ENCODE results near the gene OCEL1.
A peak's percentile ranks its signal among the peaks of the same experiment; 100 is the strongest.
"Not testable (repeated sequence)": the region's sequence is repeated elsewhere in the genome, so short reads cannot be mapped to it uniquely, and the experiment has no call there.

OCEL1 gene

GRCh38 chr19:17226002-17226933 is at the start of gene OCEL1:
Gene OCEL1, plus strand, starts transcription at chr19:17226226. Its CDS starts 22 bp downstream, at chr19:17226248.
- peak; percentile 99 for DNase-seq

GRCh38 chr19:17178291-17178690 is 47.7 kb upstream of the OCEL1 start:
- no peak for DNase-seq

- no peak for DNase-seq
Observed at GRCh38 chr19:17180997-17181702, 44.9 kb upstream of the OCEL1 start.

GRCh38 chr19:17183271-17183761 is 42.7 kb upstream of the OCEL1 start:
- peak; percentile 68 for DNase-seq

GRCh38 chr19:17183858-17184321 is 42.1 kb upstream of the OCEL1 start:
- DNase-seq = no peak

GRCh38 chr19:17184371-17184841 is 41.6 kb upstream of the OCEL1 start:
- peak; percentile 75 for DNase-seq

- no peak for DNase-seq
Observed at GRCh38 chr19:17185590-17185989, 40.4 kb upstream of the OCEL1 start.

GRCh38 chr19:17191736-17192135 is 34.3 kb upstream of the OCEL1 start:
- not testable (repeated sequence) for DNase-seq

GRCh38 chr19:17192751-17193150 is 33.3 kb upstream of the OCEL1 start:
- no peak for DNase-seq

GRCh38 chr19:17194608-17195007 is 31.4 kb upstream of the OCEL1 start:
- no peak for DNase-seq

GRCh38 chr19:17195106-17195505 is 30.9 kb upstream of the OCEL1 start:
- DNase-seq = no peak

- DNase-seq = no peak
Observed at GRCh38 chr19:17196610-17197009, 29.4 kb upstream of the OCEL1 start.

- no peak for DNase-seq
Observed at GRCh38 chr19:17197666-17198065, 28.4 kb upstream of the OCEL1 start.

- no peak for DNase-seq
Observed at GRCh38 chr19:17200408-17201079, 25.5 kb upstream of the OCEL1 start.

- peak; percentile 70 for DNase-seq
Observed at GRCh38 chr19:17202249-17202648, 23.8 kb upstream of the OCEL1 start.

- no peak for DNase-seq
Observed at GRCh38 chr19:17202713-17203112, 23.3 kb upstream of the OCEL1 start.

GRCh38 chr19:17205237-17206140 is 20.5 kb upstream of the OCEL1 start:
- DNase-seq = peak; percentile 84

GRCh38 chr19:17206736-17207581 is 19.1 kb upstream of the OCEL1 start:
- DNase-seq = no peak

GRCh38 chr19:17209126-17210036 is 16.6 kb upstream of the OCEL1 start:
- peak; percentile 73 for DNase-seq

GRCh38 chr19:17210296-17210695 is 15.7 kb upstream of the OCEL1 start:
- no peak for DNase-seq

All from activated effector memory CD4-positive, alpha-beta T cell treated with anti-CD3 and anti-CD28 coated beads, Interleukin-2, amount 50 U/mL, for 16 hours (primary cell).